Measurements from ENCODE around the gene CARMIL3.
"Not testable (repeated sequence)": the region's sequence is repeated elsewhere in the genome, so short reads cannot be mapped to it uniquely, and the experiment has no call there.

The CARMIL3 gene

GRCh38 chr14:24095271-24096068, 43.7 kb downstream of the CARMIL3 start:
- peak; percentile 77 for DNase-seq (ENCODE audit: low spot score)

- no peak for DNase-seq (ENCODE audit: low spot score)
These were observed 44.9 kb downstream of the CARMIL3 start for GRCh38 chr14:24096545-24097181.

GRCh38 chr14:24098229-24098926, 46.6 kb downstream of the CARMIL3 start:
- no peak for DNase-seq (ENCODE audit: low spot score)

- no peak for DNase-seq (ENCODE audit: low spot score)
These were observed 47.4 kb downstream of the CARMIL3 start for GRCh38 chr14:24098927-24099813.

- DNase-seq (ENCODE audit: low spot score): no peak
These were observed 48.6 kb downstream of the CARMIL3 start for GRCh38 chr14:24100197-24100981.

- no peak for DNase-seq (ENCODE audit: low spot score)
These were observed 49.2 kb downstream of the CARMIL3 start for GRCh38 chr14:24100982-24101494.

- DNase-seq (ENCODE audit: low spot score): no peak
These were observed 50.7 kb downstream of the CARMIL3 start for GRCh38 chr14:24102357-24103048.

- no peak for DNase-seq (ENCODE audit: low spot score)
These were observed 51.6 kb downstream of the CARMIL3 start for GRCh38 chr14:24103451-24103850.

GRCh38 chr14:24105609-24106239, 53.9 kb downstream of the CARMIL3 start:
- not testable (repeated sequence) for DNase-seq (ENCODE audit: low spot score)

GRCh38 chr14:24106672-24107271, 55.0 kb downstream of the CARMIL3 start:
- DNase-seq (ENCODE audit: low spot score): no peak

- DNase-seq (ENCODE audit: low spot score): no peak
These were observed 56.6 kb downstream of the CARMIL3 start for GRCh38 chr14:24108336-24108874.

- no peak for DNase-seq (ENCODE audit: low spot score)
These were observed 58.3 kb downstream of the CARMIL3 start for GRCh38 chr14:24110060-24110459.

- DNase-seq (ENCODE audit: low spot score): no peak
These were observed 58.7 kb downstream of the CARMIL3 start for GRCh38 chr14:24110523-24110922.

- no peak for DNase-seq (ENCODE audit: low spot score)
These were observed 61.6 kb downstream of the CARMIL3 start for GRCh38 chr14:24113379-24113800.

GRCh38 chr14:24113801-24114531, 62.2 kb downstream of the CARMIL3 start:
- DNase-seq (ENCODE audit: low spot score): peak; percentile 87

GRCh38 chr14:24114532-24115421, 63.0 kb downstream of the CARMIL3 start, which contains the start of the genes DCAF11 and NRL:
Gene DCAF11 (plus strand): TSS chr14:24114777. CDS start chr14:24115595, 818 bp downstream.
Gene NRL (minus strand): TSS chr14:24114949. CDS start chr14:24082848, 32,101 bp downstream.
- peak; percentile 98 for DNase-seq (ENCODE audit: low spot score)

All from AG20443 (cell line).